Subcutaneous adipose tissue (tissue), 4 donors: Measurements from ENCODE around the gene CEBPG. TPM values are rescaled to one million over a fixed set of nuclear protein-coding genes. Genes with fewer than 3 reads are reported as not detected.

ENCODE experiments used
- total RNA-seq, 4 donors: library from RNA; depleted of rRNA; stranded (reverse); fragments of >200 nt; gene quantifications; one replicate each; pipeline ENCODE4 v1.1.0, GENCODE V29; 2016
- TF ChIP-seq, protein P1 (sequence below): fragments of 450-650 bp; IDR thresholded peaks from one replicate; pipeline ENCODE4 v1.5.1; 2016; ENCODE audit warnings: low read depth, mild to moderate bottlenecking, control low read depth, antibody characterized with exemption, moderate library complexity

The CEBPG gene
- total RNA-seq, 4 donors from 2014 or later, result 24.6 to 37.9 (median 32.5) TPM

DNA sequence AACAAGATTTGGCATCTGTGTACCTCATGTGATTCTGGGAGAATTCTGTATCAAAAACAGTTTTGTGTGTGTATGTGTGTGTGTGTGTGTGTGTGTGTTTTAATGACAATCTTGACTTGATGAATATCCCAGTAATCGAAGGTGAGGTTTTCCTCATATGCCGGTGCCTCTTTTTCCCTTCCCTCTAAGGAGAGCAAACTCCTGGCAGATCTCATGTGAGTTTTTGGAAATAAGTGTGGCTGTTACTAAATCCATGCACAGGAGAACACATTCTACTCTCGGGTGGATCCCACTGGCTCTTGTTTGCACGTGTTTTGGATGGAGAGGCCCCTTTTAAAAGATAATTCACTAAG lies 29.0 kb upstream of the CEBPG start:
- TF ChIP-seq, protein P1, sequence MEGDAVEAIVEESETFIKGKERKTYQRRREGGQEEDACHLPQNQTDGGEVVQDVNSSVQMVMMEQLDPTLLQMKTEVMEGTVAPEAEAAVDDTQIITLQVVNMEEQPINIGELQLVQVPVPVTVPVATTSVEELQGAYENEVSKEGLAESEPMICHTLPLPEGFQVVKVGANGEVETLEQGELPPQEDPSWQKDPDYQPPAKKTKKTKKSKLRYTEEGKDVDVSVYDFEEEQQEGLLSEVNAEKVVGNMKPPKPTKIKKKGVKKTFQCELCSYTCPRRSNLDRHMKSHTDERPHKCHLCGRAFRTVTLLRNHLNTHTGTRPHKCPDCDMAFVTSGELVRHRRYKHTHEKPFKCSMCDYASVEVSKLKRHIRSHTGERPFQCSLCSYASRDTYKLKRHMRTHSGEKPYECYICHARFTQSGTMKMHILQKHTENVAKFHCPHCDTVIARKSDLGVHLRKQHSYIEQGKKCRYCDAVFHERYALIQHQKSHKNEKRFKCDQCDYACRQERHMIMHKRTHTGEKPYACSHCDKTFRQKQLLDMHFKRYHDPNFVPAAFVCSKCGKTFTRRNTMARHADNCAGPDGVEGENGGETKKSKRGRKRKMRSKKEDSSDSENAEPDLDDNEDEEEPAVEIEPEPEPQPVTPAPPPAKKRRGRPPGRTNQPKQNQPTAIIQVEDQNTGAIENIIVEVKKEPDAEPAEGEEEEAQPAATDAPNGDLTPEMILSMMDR, result no peak

DNA sequence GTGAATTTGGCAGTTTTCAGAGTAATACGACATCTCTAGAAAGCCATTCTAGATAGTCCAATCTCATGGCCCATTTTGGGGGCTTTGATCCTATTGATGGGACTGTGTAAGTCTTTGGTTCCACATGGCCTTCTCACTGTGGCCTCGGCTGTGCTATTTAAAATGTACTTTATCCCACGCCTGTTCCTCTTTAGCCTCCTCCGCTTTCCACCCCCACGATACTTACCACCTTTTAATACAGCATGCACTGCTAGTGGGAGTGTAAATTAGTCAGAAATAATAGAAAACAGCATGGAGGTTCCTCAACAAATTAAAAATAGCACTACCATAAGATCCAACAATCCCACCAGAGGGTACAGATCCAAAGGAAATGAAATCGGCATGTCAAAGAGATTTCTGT lies 28.3 kb upstream of the CEBPG start:
- TF ChIP-seq, protein P1, result no peak

DNA sequence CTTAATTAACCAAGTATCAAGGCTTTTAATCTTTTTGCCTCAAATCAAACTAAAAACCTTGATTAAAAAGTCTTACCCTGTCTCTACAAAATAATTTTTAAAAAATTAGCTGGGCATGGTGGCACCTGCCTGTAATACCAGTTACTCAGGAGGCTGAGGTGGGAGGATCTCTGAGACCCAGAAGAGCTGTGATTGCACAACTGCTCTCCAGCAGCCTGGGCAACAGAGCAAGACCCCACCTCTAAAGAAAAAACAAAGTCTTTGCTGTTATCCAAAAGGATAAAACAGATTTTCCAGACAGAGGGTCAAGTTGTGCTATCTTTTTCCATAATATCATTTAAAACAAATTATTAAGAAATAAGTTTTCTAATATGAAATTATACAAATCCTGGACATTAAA lies 26.8 kb upstream of the CEBPG start:
- TF ChIP-seq, protein P1, result no peak

DNA sequence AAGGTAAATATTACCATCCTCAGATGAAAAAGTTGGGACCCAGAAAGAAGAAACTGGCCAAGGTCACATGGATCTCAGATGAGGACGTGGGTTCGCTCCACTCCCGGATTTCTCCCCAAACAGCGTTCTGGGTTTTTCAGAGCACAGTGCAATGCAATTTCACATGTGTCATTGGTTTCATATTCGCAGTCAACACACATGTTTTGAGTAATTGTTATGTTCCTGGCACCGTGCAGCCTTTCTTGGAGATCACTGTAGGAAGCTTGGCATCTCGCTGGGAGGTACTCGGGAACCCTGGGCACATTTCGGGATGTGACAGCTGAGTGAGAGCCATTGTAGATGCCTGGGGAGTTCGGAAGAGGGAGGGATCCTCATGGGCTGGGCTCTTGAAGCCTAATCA lies 26.2 kb upstream of the CEBPG start:
- TF ChIP-seq, protein P1, result no peak

DNA sequence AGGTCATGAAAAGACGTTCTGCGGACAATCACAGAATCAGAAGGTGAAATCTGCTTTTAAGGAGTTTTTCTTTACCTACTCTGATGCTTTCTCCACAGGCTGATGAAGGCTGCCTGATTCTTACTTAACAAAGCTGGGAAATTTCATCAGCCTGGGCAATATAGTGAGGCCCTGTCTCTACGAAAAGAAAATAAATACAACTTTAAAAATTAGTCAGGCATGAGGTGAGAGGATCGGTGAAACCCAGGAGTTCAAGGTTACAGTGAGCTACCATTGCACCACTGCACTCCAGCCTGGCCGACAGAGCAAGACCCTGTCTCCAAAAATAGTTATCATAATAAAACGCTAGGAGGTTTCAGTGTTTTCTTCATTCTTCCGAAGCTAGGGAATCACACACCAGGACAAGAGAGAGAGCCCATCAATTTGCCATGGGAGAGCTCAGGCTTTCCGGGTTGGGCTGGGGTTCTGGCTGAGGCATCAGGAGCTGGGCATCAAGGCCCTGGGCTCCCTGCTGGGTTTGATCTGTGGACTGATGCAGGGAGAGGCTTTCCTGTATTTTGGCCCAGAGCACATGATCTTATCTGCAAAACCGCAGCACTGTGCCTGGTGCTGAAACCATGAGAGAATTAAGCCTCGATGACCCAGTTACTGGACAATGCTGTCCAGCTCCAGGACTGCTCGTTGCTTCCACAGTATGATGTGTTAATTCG lies 25.1 kb upstream of the CEBPG start:
- TF ChIP-seq, protein P1, result no peak

DNA sequence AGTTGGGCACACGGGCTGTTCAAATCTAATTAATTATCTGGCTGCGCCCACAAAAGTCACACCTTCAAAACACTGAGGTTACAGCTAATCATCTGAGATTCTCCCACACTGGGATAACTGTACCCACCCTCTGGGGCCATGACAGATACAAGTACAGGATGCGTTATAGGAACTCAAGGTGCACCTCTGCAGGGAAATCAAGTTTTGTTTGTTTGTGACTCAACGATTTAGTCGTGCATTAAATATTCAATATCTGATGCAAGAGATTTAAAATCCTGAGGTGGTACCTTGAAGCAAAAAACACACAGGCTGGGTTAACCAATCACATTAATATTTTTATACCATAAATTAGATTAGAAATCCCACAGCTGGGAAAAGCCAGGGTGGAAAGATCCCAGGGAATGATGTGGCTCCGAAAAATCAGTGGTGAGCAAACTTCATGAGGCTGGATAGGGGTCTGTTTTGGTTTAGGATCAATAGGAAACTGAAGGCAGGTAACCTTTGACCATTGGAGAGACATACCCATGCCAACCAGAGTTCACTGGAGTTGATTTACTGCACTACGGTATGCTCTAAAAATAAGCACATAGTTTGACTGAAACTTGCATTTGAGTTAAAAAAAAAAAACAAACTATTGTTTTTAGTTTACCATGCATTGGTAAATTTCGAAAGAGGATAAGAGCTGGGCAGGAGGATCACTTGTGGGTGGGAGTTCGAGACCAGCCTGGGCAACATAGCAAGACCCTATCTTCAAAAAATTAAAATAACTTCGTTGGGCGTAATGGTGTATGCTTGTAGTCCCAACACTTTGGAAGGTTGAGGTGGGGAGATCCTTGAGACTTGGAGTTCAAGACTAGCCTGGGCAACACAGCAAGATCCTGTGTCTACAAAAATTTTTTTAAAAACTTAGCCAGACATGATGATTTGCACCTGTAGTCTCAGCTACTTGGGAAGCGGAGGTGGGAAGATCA lies 23.9 kb upstream of the CEBPG start:
- TF ChIP-seq, protein P1, result no peak

DNA sequence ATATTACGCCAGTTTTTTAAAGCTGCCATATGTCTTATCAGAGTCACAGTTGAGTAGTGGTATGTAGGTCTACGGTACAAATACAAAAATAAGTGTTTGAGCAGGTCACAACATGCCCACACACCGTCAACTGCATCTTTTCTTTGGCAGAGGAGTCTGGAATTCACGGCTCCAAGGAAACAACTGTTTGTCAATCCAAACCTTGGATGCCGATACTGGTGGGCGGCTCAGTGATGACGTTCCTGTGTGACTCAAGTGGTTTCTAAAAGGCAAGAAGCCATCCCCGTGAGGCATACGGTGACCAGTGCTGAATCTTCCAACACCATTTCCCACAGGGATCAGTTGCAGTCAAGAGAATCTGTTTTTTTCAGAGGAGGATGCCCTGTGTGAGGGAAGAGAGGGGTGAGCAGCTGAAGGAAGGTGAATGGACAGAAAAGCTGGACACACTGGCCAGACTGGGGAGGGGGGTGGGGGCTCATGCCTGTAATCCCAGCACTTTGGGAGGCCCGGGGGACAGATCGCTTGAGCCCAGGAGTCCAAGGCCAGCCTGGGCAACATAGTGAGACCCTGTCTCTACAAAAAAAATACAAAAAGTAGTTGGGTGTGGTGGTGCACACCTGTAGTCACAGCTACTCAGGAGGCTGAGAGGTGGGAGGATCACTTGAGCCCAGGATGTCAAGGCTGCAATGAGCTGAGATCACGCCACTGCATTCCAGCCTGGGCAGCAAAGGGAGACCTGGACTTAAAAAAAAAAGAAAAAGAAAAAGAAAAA lies 22.8 kb upstream of the CEBPG start:
- TF ChIP-seq, protein P1, result no peak
